ENCODE measurements around the gene NCBP2.

DNA sequence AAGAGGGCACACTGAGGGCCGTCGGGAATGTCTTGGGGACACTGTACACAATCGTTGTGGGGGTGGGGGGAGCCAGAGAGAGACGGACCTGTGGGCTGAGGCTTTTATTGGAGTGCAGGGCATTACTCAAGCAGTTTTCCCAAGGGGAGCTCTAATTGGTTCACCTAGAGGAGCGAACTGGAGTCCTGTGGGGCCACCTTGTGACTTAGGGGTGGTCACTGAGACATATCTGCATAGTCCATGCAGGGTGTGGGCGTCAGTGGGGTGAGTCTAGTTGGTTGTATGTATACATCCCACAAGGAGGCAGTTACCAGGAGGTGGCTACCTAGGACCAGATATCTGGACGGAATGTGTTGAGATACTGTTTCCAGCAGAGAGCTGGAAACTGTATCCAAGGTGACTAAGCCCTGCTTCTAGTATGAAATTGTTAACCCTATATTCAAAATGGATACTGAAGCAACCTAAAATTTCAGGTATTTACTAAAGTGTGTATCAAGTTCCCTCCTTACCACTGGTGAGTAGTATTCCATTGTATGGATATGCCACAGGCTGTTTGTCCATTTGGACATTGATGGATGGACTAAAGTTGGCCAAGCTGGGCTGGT is 28.9 kb upstream of the NCBP2 start:
- TF ChIP-seq EP300 (conservative IDR thresholded peaks at IDR 0.05; ENCODE audit: poor library complexity, severe bottlenecking) (no peak), SMC3 (conservative IDR thresholded peaks at IDR 0.05; ENCODE audit: poor library complexity) (no peak), EZH2 (IDR thresholded peaks at IDR 0.05; ENCODE audit: borderline replicate concordance, insufficient read depth, low read length, poor library complexity, severe bottlenecking) (no peak)
- TF ChIP-seq, protein P1, sequence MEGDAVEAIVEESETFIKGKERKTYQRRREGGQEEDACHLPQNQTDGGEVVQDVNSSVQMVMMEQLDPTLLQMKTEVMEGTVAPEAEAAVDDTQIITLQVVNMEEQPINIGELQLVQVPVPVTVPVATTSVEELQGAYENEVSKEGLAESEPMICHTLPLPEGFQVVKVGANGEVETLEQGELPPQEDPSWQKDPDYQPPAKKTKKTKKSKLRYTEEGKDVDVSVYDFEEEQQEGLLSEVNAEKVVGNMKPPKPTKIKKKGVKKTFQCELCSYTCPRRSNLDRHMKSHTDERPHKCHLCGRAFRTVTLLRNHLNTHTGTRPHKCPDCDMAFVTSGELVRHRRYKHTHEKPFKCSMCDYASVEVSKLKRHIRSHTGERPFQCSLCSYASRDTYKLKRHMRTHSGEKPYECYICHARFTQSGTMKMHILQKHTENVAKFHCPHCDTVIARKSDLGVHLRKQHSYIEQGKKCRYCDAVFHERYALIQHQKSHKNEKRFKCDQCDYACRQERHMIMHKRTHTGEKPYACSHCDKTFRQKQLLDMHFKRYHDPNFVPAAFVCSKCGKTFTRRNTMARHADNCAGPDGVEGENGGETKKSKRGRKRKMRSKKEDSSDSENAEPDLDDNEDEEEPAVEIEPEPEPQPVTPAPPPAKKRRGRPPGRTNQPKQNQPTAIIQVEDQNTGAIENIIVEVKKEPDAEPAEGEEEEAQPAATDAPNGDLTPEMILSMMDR (IDR thresholded peaks at IDR 0.05; ENCODE audit: poor library complexity, severe bottlenecking): no peak
